SIG-M5 treated with dmso at 0.1 percent for 504 hours (cell line): Measurements from ENCODE around the gene EPGN.
"Not testable (repeated sequence)": the region's sequence is repeated elsewhere in the genome, so short reads cannot be mapped to it uniquely, and the experiment has no call there.

Experiments
- DNase-seq: peaks from one replicate; lab custom pipeline; 2025; ENCODE audit not compliant: unreplicated experiment; lab: John Stamatoyannopoulos, UW

The EPGN gene

GRCh38 chr4:74338792-74339333, 30.6 kb downstream of the EPGN start:
- DNase-seq = no peak

- DNase-seq = no peak
Measured at GRCh38 chr4:74339501-74339900, 31.2 kb downstream of the EPGN start.

GRCh38 chr4:74340421-74340820, 32.2 kb downstream of the EPGN start:
- DNase-seq = not testable (repeated sequence)

- no peak for DNase-seq
Measured at GRCh38 chr4:74344031-74344430, 35.8 kb downstream of the EPGN start.

GRCh38 chr4:74353858-74354257, 45.6 kb downstream of the EPGN start:
- DNase-seq = no peak

- DNase-seq = no peak
Measured at GRCh38 chr4:74357965-74358364, 49.7 kb downstream of the EPGN start.

GRCh38 chr4:74361671-74362070, 53.4 kb downstream of the EPGN start:
- no peak for DNase-seq

GRCh38 chr4:74362347-74362746, 54.1 kb downstream of the EPGN start:
- no peak for DNase-seq

GRCh38 chr4:74364256-74364651, 56.0 kb downstream of the EPGN start:
- no peak for DNase-seq

- DNase-seq = no peak
Measured at GRCh38 chr4:74364652-74365491, 56.6 kb downstream of the EPGN start, which contains the start of gene EREG. Gene EREG, plus strand, starts transcription at chr4:74365145. Its CDS starts 164 bp downstream, at chr4:74365309.

- no peak for DNase-seq
Measured at GRCh38 chr4:74365761-74366160, 57.5 kb downstream of the EPGN start.
